GM12865 (cell line): ENCODE measurements around the gene SCAF11.

Source experiments
- DNase-seq: peaks from one replicate; pipeline ENCODE4 v3.0.0; 2010; ENCODE audit warnings: low read depth
- H3K4me3 ChIP-seq: 2 replicates; pipeline ENCODE4 v1.5.1; 2011; ENCODE audit warnings: mild to moderate bottlenecking, low read depth, low read length, control low read depth
- TF ChIP-seq, protein P1 (sequence below): IDR thresholded peaks from 2 replicates; pipeline ENCODE4 v1.5.1; 2011; ENCODE audit warnings: low read length, control low read depth, low read depth, inconsistent platforms; ENCODE audit not compliant: insufficient read depth; ENCODE audit errors: missing control alignments

SCAF11 gene

GRCh38 chr12:45879363-45879895 is 110.9 kb downstream of the SCAF11 start:
- TF ChIP-seq, protein P1, sequence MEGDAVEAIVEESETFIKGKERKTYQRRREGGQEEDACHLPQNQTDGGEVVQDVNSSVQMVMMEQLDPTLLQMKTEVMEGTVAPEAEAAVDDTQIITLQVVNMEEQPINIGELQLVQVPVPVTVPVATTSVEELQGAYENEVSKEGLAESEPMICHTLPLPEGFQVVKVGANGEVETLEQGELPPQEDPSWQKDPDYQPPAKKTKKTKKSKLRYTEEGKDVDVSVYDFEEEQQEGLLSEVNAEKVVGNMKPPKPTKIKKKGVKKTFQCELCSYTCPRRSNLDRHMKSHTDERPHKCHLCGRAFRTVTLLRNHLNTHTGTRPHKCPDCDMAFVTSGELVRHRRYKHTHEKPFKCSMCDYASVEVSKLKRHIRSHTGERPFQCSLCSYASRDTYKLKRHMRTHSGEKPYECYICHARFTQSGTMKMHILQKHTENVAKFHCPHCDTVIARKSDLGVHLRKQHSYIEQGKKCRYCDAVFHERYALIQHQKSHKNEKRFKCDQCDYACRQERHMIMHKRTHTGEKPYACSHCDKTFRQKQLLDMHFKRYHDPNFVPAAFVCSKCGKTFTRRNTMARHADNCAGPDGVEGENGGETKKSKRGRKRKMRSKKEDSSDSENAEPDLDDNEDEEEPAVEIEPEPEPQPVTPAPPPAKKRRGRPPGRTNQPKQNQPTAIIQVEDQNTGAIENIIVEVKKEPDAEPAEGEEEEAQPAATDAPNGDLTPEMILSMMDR = no peak
- no peak for DNase-seq
- H3K4me3 ChIP-seq = no peak overlapping the region

GRCh38 chr12:45878630-45879255 is 111.6 kb downstream of the SCAF11 start:
- no peak overlapping the region for H3K4me3 ChIP-seq
- TF ChIP-seq, protein P1 = no peak
- no peak for DNase-seq

DNA sequence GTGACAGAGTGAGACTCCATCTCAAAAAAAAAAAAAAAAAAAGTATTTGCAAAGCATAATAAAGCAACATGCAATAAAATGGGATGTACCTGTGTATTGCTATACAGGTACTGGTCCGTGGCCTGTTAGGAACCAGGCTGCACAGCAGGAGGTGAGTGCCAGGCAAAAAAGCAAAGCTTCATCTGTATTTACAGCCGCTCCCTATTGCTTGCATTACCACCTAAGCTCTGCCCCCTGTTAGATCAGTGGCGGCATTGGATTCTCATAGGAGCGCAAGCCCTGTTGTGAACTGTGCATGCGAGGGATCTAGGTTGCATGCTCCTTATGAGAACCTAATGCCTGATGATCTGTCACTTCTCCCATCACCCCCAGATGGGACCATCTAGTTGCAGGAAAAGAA is 113.3 kb downstream of the SCAF11 start:
- no peak overlapping the region for H3K4me3 ChIP-seq
- TF ChIP-seq, protein P1 = no peak
- no peak for DNase-seq

- DNase-seq = no peak
- H3K4me3 ChIP-seq = no peak overlapping the region
- TF ChIP-seq, protein P1 = no peak
These were observed 117.9 kb downstream of the SCAF11 start for GRCh38 chr12:45872446-45872845.
